H1 (cell line): ENCODE results near the gene OTUD1. TPM values are rescaled to one million over a fixed set of nuclear protein-coding genes. Genes with fewer than 3 reads are reported as not detected.

ENCODE experiments used
- CTCF ChIA-PET: fragments of 300-600 bp; sonication (Branson Sonifier 250); formaldehyde crosslinking; loops from one replicate; lab custom pipeline; 2021; ENCODE audit not compliant: partially characterized antibody; lab: Charles Lee
- POLR2A ChIA-PET: fragments of 300-600 bp; sonication (Branson Sonifier 250); formaldehyde crosslinking; loops from one replicate; lab custom pipeline; 2021; ENCODE audit warnings: inconsistent platforms; ENCODE audit not compliant: partially characterized antibody; lab: Charles Lee
- DNase-seq, 2 experiments: peaks; one replicate each; pipeline versions ENCODE4 v3.0.0 to v3.0.0-alpha.2; 2010 to 2022; ENCODE audit warnings: low spot score in 2 of 2, low read depth in 1 of 2, mixed read lengths in 1 of 2
- FAIRE-seq: peaks from 2 replicates; lab custom pipeline; 2011; peaks lifted over from hg19 to GRCh38; lab: Jason Lieb, UNC
- H2AFZ ChIP-seq: 2 replicates; pipeline ENCODE4 v1.8.1; 2012; ENCODE audit warnings: low read length, inconsistent platforms
- H2AK5ac ChIP-seq: 2 replicates; pipeline ENCODE4 v1.6.1; 2013; ENCODE audit warnings: low read depth, low read length
- H2BK120ac ChIP-seq: replicated peaks from 2 replicates; pipeline ENCODE3; 2013; ENCODE audit warnings: low read depth, low read length, inconsistent platforms
- H2BK12ac ChIP-seq: 2 replicates; pipeline ENCODE4 v1.6.1; 2013; ENCODE audit warnings: low read depth, low read length
- H2BK15ac ChIP-seq: 2 replicates; pipeline ENCODE4 v1.6.1; 2013; ENCODE audit warnings: low read length
- H2BK20ac ChIP-seq: 2 replicates; pipeline ENCODE4 v1.6.1; 2013; ENCODE audit warnings: low read length
- H2BK5ac ChIP-seq: 2 replicates; pipeline ENCODE4 v1.6.1; 2013; ENCODE audit warnings: low read depth, low read length
- H3K14ac ChIP-seq: 2 replicates; pipeline ENCODE4 v1.6.1; 2013; ENCODE audit warnings: inconsistent platforms; ENCODE audit not compliant: insufficient read length
- H3K18ac ChIP-seq: 2 replicates; pipeline ENCODE4 v1.6.1; 2013; ENCODE audit warnings: low read length; ENCODE audit errors: extremely low read depth
- H3K23ac ChIP-seq: 2 replicates; pipeline ENCODE4 v1.6.1; 2013; ENCODE audit warnings: inconsistent platforms; ENCODE audit not compliant: insufficient read length
- H3K23me2 ChIP-seq: 2 replicates; pipeline ENCODE4 v1.6.1; 2013; ENCODE audit warnings: low read depth, low read length
- H3K27ac ChIP-seq: 2 replicates; pipeline ENCODE4 v1.6.1; 2011; ENCODE audit warnings: low read depth, low read length, inconsistent platforms
- H3K27me3 ChIP-seq, 4 experiments: replicated peaks in 1 of 4; 1 replicate in 1 of 4; 2 replicates in 3 of 4; pipeline versions ENCODE4 v1.6.1 to v1.8.1; 2011 to 2013; ENCODE audit warnings: low read length in 3 of 4, mild to moderate bottlenecking in 3 of 4, inconsistent platforms in 2 of 4, mixed read lengths in 2 of 4, moderate library complexity in 1 of 4; ENCODE audit not compliant: control insufficient read depth in 3 of 4, insufficient read depth in 3 of 4; ENCODE audit errors: extremely low read depth in 1 of 4
- H3K36me3 ChIP-seq, 4 experiments: 2 replicates each; pipeline versions ENCODE4 v1.6.1 to v1.8.1; 2011 to 2013; ENCODE audit warnings: mild to moderate bottlenecking in 4 of 4, low read length in 3 of 4, moderate library complexity in 2 of 4, control low read depth in 1 of 4, inconsistent platforms in 1 of 4; ENCODE audit not compliant: insufficient read depth in 4 of 4, control insufficient read depth in 2 of 4
- H3K4ac ChIP-seq: replicated peaks from 2 replicates; pipeline ENCODE3; 2013; ENCODE audit warnings: low read length, low read depth, mixed read lengths, inconsistent platforms; ENCODE audit not compliant: insufficient read length
- H3K4me1 ChIP-seq, 4 experiments: replicated peaks in 1 of 4; 1 replicate in 1 of 4; 2 replicates in 3 of 4; pipeline versions ENCODE4 v1.6.1 to v1.8.1; 2011 to 2013; ENCODE audit warnings: low read length in 3 of 4, inconsistent platforms in 2 of 4, mixed read lengths in 1 of 4; ENCODE audit not compliant: insufficient read depth in 4 of 4, control insufficient read depth in 3 of 4
- H3K4me2 ChIP-seq, 2 experiments: 2 replicates each; pipeline versions ENCODE4 v1.6.1 to v1.8.1; 2011 to 2013; ENCODE audit warnings: low read depth in 2 of 2, low read length in 2 of 2, control low read depth in 1 of 2, inconsistent platforms in 1 of 2, mild to moderate bottlenecking in 1 of 2; ENCODE audit not compliant: insufficient read depth in 1 of 2
- H3K4me3 ChIP-seq, 4 experiments: fragments of 200-600, 300-600 bp in 1 of 4; sonication (generic), shearing (Covaris generic), sonication (Bioruptor Twin) in 1 of 4; 2 replicates each; pipeline versions ENCODE4 v1.5.1 to v1.8.1; 2011 to 2016; ENCODE audit warnings: low read length in 4 of 4, low read depth in 3 of 4, control low read depth in 2 of 4, inconsistent platforms in 2 of 4, mild to moderate bottlenecking in 2 of 4, mixed read lengths in 1 of 4, moderate library complexity in 1 of 4; ENCODE audit not compliant: insufficient read depth in 2 of 4; ENCODE audit errors: extremely low read depth in 1 of 4
- H3K56ac ChIP-seq: replicated peaks from 2 replicates; pipeline ENCODE3; 2013; ENCODE audit warnings: low read depth, mild to moderate bottlenecking, mixed read lengths, low read length, inconsistent platforms; ENCODE audit not compliant: insufficient read length
- H3K79me1 ChIP-seq: 2 replicates; pipeline ENCODE4 v1.6.1; 2013; ENCODE audit warnings: low read depth, low read length, control low read depth
- H3K79me2 ChIP-seq, 2 experiments: 2 replicates each; pipeline versions ENCODE4 v1.6.1 to v1.8.1; 2012 to 2013; ENCODE audit warnings: low read length in 2 of 2, mild to moderate bottlenecking in 2 of 2, inconsistent platforms in 1 of 2; ENCODE audit not compliant: insufficient read depth in 2 of 2, control insufficient read depth in 1 of 2
- H3K9ac ChIP-seq, 4 experiments: replicated peaks in 1 of 4; 1 replicate in 1 of 4; 2 replicates in 3 of 4; pipeline versions ENCODE4 v1.6.1 to v1.8.1; 2011 to 2013; ENCODE audit warnings: low read depth in 3 of 4, low read length in 3 of 4, control low read depth in 2 of 4, mild to moderate bottlenecking in 2 of 4, moderate library complexity in 2 of 4, inconsistent platforms in 1 of 4; ENCODE audit errors: extremely low read depth in 1 of 4
- H3K9me3 ChIP-seq, 2 experiments: 2 replicates each; pipeline versions ENCODE4 v1.6.1 to v1.8.1; 2012 to 2013; ENCODE audit warnings: mild to moderate bottlenecking in 2 of 2, moderate library complexity in 2 of 2, control low read depth in 1 of 2, inconsistent platforms in 1 of 2, low read depth in 1 of 2, low read length in 1 of 2, mixed read lengths in 1 of 2; ENCODE audit not compliant: insufficient read depth in 2 of 2
- H4K20me1 ChIP-seq, 2 experiments: replicated peaks in 1 of 2; 2 replicates each; pipeline versions ENCODE3 to v1.8.1; 2011 to 2013; ENCODE audit warnings: inconsistent platforms in 2 of 2, low read length in 2 of 2, mild to moderate bottlenecking in 1 of 2; ENCODE audit not compliant: insufficient read depth in 2 of 2, control insufficient read depth in 1 of 2
- H4K5ac ChIP-seq: 2 replicates; pipeline ENCODE4 v1.6.1; 2013; ENCODE audit warnings: low read length, low read depth, mixed read lengths, inconsistent platforms; ENCODE audit not compliant: insufficient read length
- H4K8ac ChIP-seq: 2 replicates; pipeline ENCODE4 v1.8.0; 2013; ENCODE audit warnings: mild to moderate bottlenecking, moderate library complexity, low read length, inconsistent platforms; ENCODE audit not compliant: insufficient read depth; ENCODE audit errors: extremely low read depth
- H4K91ac ChIP-seq: replicated peaks from 2 replicates; pipeline ENCODE3; 2013; ENCODE audit warnings: low read length, mixed read lengths, inconsistent platforms; ENCODE audit not compliant: insufficient read length
- BRCA1 ChIP-seq: IDR thresholded peaks from 2 replicates; pipeline ENCODE4 v1.6.1; 2012; ENCODE audit warnings: low read depth, low read length, improper control_type of control experiment
- CBX5 ChIP-seq: fragments of 300-800, 300-1000 bp; sonication (generic); IDR thresholded peaks from 2 replicates; pipeline ENCODE4 v1.7.1; 2016; ENCODE audit warnings: antibody characterized with exemption, low read length, low read depth
- CTBP2 ChIP-seq: IDR thresholded peaks from 2 replicates; pipeline ENCODE4 v1.7.0; 2011; ENCODE audit warnings: borderline replicate concordance, mild to moderate bottlenecking, moderate library complexity, mixed read lengths, low read length; ENCODE audit not compliant: insufficient read depth, insufficient read length
- CTCF ChIP-seq, 3 experiments: IDR thresholded peaks; 1 replicate in 2 of 3; 2 replicates in 1 of 3; pipeline versions ENCODE4 v1.5.1 to v1.6.1; 2011; ENCODE audit warnings: low read length in 3 of 3, mild to moderate bottlenecking in 3 of 3, inconsistent platforms in 2 of 3, low read depth in 1 of 3, moderate library complexity in 1 of 3; ENCODE audit not compliant: insufficient read depth in 1 of 3; ENCODE audit errors: control extremely low read depth in 1 of 3
- FOSL1 ChIP-seq: IDR thresholded peaks from 2 replicates; pipeline ENCODE4 v1.6.1; 2011; ENCODE audit warnings: mild to moderate bottlenecking, low read depth, low read length, moderate library complexity; ENCODE audit not compliant: insufficient read depth
- JUN ChIP-seq: IDR thresholded peaks from 2 replicates; pipeline ENCODE4 v1.6.1; 2011; ENCODE audit warnings: low read depth, mild to moderate bottlenecking, improper control_type of control experiment, low read length
- KDM1A ChIP-seq: fragments of 200-600, 300-600 bp; sonication (generic); IDR thresholded peaks from 2 replicates; pipeline ENCODE4 v1.7.1; 2016; ENCODE audit warnings: mild to moderate bottlenecking, low read length, borderline replicate concordance
- KDM5A ChIP-seq: fragments of 200-600 bp; IDR thresholded peaks from 2 replicates; pipeline ENCODE4 v1.7.1; 2012; ENCODE audit warnings: mild to moderate bottlenecking, low read length, inconsistent platforms, mixed read lengths
- RBBP5 ChIP-seq: IDR thresholded peaks from 2 replicates; pipeline ENCODE4 v1.7.1; 2012; ENCODE audit warnings: low read depth, mild to moderate bottlenecking, inconsistent platforms, low read length, moderate library complexity, borderline replicate concordance
- SIRT6 ChIP-seq: IDR thresholded peaks from one replicate; pipeline ENCODE4 v1.7.1; 2012; ENCODE audit warnings: low read length, inconsistent platforms
- SP4 ChIP-seq: IDR thresholded peaks from 2 replicates; pipeline ENCODE4 v1.6.1; 2012; ENCODE audit warnings: low read length, inconsistent platforms
- SRF ChIP-seq: IDR thresholded peaks from 2 replicates; pipeline ENCODE4 v1.6.1; 2011; ENCODE audit warnings: mild to moderate bottlenecking, low read depth, low read length, moderate library complexity
- TEAD4 ChIP-seq: IDR thresholded peaks from 2 replicates; pipeline ENCODE4 v1.6.1; 2012; ENCODE audit warnings: low read depth, low read length, inconsistent platforms, mixed read lengths
- whole genome bisulfite sequencing, 2 experiments: shearing (Covaris generic) in 1 of 2; methylation state at CpG; one replicate each; pipeline versions ENCODE4 v1.1.6 to v1.1.7; 2013 to 2015; ENCODE audit warnings: low lambda C conversion rate in 2 of 2, mixed read lengths in 2 of 2, inconsistent platforms in 1 of 2, low coverage in 1 of 2, missing lambda C conversion rate in 1 of 2; ENCODE audit not compliant: insufficient replicate concordance in 2 of 2, insufficient coverage in 1 of 2, insufficient read length in 1 of 2; ENCODE audit errors: extremely low coverage in 1 of 2, missing lambda C conversion rate in 1 of 2; 5-methylcytosine and 5-hydroxymethylcytosine counted together
- polyA plus RNA-seq, 7 experiments: library from polyadenylated mRNA; depleted of rRNA in 3 of 7; stranded (reverse) in 5 of 7; unstranded in 2 of 7; fragments of >200 nt in 5 of 7; fragments of 200-250 nt in 2 of 7; gene quantifications; 1 replicate in 5 of 7; 2 replicates in 1 of 7; 4 replicates in 1 of 7; pipeline versions ENCODE4 v1.2.1 to v1.2.3, GENCODE V29; 2011 to 2013; ENCODE audit warnings: missing spikeins in 2 of 7, mixed read lengths in 2 of 7
- total RNA-seq: library from RNA; stranded (reverse); fragmentation: NEBNext Ultra II Directional; extraction: Animal tissue kit (Norgen Biotek cat#: 25700); gene quantifications from 2 replicates; pipeline ENCODE4 v1.2.1, GENCODE V29; 2021

Gene OTUD1
- total and polyA plus RNA-seq, 2 of the 8 experiments (the other 6 are each of a cell fraction or from before 2014, with no cell fraction given) = 1.3 to 7.1 TPM

- WGBS, 2 experiments = 89% methylated on average over 2 of the region's 2 CpGs; no CpG with 5 or more reads in 1 of the 2 experiments
- H3K4me1 ChIP-seq = no peaks in the 10 kb centered on the region
- H3K23me2 ChIP-seq = no peaks in the 10 kb centered on the region
- no peak overlapping the region for H3K18ac ChIP-seq
- H2BK5ac ChIP-seq = no peak overlapping the region
- H3K4ac ChIP-seq = no peak overlapping the region
- no peaks in the 10 kb centered on the region for H3K79me2 ChIP-seq
- no peak overlapping the region for H3K56ac ChIP-seq
- H3K27me3 ChIP-seq = no peaks in the 10 kb centered on the region
- H4K5ac ChIP-seq = no peak overlapping the region
- no peak overlapping the region for H2BK120ac ChIP-seq
- no peak overlapping the region for H4K8ac ChIP-seq
- ChIA-PET CTCF (no interaction called here), POLR2A (no interaction called here)
- H4K91ac ChIP-seq = no peak overlapping the region
- H3K23ac ChIP-seq = no peak overlapping the region
- no peak overlapping the region for H3K9ac ChIP-seq
- H3K4me3 ChIP-seq = no peak overlapping the region
- H3K14ac ChIP-seq = no peak overlapping the region
- H2BK15ac ChIP-seq = no peak overlapping the region
- no peaks in the 10 kb centered on the region for H3K79me1 ChIP-seq
- H3K9me3 ChIP-seq = no peaks in the 10 kb centered on the region
- H3K36me3 ChIP-seq = no peaks in the 10 kb centered on the region
- no peak overlapping the region for H2BK20ac ChIP-seq
- no peak overlapping the region for H2BK12ac ChIP-seq
- DNase-seq (no peak), FAIRE-seq (no peak)
- H2AFZ ChIP-seq = no peak overlapping the region
- H4K20me1 ChIP-seq = peaks cover 0 to 1% of the 10 kb centered on the region in 2 experiments
- H3K4me2 ChIP-seq = no peak overlapping the region
- no peak overlapping the region for H3K27ac ChIP-seq
- H2AK5ac ChIP-seq = no peak overlapping the region
- no peak for TF ChIP-seq SIRT6
- no peak for TF ChIP-seq KDM1A
- TF ChIP-seq BRCA1 = no peak
- no peak for TF ChIP-seq JUN
- no peak for TF ChIP-seq CBX5
- TF ChIP-seq SP4 = no peak
- TF ChIP-seq KDM5A = no peak
- no peak for TF ChIP-seq RBBP5
- TF ChIP-seq FOSL1 = no peak
- TF ChIP-seq CTBP2 = no peak
- no peak for TF ChIP-seq TEAD4
- no peak for TF ChIP-seq CTCF (IDR thresholded peaks at IDR 0.05; ENCODE audit: control extremely low read depth in 1 of 3, insufficient read depth in 1 of 3, low read depth in 1 of 3, low read length in 3 of 3)
- no peak for TF ChIP-seq SRF
These were observed 9.4 kb downstream of the OTUD1 start for GRCh38 chr10:23448323-23448722.
